Epidermal melanocyte (primary cell): ENCODE measurements around the gene LRRC42.
"Not testable (repeated sequence)": the region's sequence is repeated elsewhere in the genome, so short reads cannot be mapped to it uniquely, and the experiment has no call there.

Experiments
- DNase-seq: peaks from one replicate; pipeline ENCODE4 v3.0.0; 2011; ENCODE audit warnings: low spot score; ENCODE audit not compliant: insufficient read length

LRRC42 gene

GRCh38 chr1:53967409-53968124, 21.4 kb downstream of the LRRC42 start:
- DNase-seq: no peak

- DNase-seq: no peak
Observed at GRCh38 chr1:53968125-53968513, 22.0 kb downstream of the LRRC42 start.

- DNase-seq: not testable (repeated sequence)
Observed at GRCh38 chr1:53969323-53969722, 23.2 kb downstream of the LRRC42 start.

DNA sequence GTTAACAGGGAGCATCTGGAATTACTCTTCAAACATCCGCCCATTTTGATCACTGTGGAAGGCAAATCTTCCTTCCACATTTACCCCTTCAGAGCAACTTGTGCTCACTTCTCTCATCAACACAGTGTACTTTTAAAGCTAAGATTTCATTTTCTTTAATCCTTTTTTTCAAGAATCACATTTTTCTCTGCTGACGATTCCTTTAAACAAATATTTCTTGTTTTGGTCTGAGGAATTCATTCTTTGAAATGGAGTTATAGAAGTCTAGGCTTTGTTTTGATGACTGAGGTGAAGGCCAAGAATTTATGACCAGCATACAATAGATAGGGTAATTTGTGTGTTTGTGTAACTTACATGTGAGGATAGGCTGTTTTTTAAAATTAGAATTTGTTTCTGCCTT, 25.6 kb downstream of the LRRC42 start:
- no peak for DNase-seq

- no peak for DNase-seq
Observed at GRCh38 chr1:53975861-53976260, 29.7 kb downstream of the LRRC42 start.

GRCh38 chr1:53979712-53980450, 33.7 kb downstream of the LRRC42 start:
- no peak for DNase-seq

GRCh38 chr1:53981220-53981619, 35.1 kb downstream of the LRRC42 start:
- no peak for DNase-seq

DNA sequence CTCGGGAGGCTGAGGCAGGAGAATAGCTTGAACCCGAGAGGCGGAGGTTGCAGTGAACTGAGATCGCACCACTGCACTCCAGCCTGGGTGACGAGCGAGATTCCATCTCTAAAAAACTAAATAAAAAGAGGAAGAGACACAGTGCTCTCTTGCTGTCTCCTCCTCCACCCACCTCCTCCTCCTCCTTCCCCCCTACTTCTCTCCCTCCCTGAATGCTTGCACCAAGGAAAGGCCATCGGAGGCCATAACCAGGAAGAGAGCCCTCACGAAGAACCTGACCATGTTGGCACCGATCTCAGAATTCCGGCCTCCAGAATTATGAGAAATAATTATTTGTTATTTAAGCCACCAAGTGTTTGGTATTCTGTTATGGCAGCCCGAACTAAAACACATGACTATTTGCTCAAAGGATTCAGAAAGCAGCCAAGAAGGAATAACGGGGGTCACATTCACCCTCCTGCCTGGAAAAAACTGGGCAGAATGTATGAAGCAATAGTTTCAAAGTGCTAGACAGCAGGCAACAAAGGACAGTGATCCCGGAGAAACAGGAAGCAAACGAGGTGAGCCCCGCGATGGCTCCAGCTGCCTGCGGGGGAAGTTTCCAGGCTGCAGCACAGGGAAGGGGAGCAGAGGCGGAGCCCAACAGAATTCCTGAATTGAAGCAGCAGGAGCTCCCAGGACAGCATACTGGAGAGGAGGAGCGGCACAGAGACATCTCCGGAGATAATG, 36.0 kb downstream of the LRRC42 start:
- peak; percentile 50 for DNase-seq

- DNase-seq: peak; percentile 64
Observed at GRCh38 chr1:53982763-53983104, 36.6 kb downstream of the LRRC42 start.

DNA sequence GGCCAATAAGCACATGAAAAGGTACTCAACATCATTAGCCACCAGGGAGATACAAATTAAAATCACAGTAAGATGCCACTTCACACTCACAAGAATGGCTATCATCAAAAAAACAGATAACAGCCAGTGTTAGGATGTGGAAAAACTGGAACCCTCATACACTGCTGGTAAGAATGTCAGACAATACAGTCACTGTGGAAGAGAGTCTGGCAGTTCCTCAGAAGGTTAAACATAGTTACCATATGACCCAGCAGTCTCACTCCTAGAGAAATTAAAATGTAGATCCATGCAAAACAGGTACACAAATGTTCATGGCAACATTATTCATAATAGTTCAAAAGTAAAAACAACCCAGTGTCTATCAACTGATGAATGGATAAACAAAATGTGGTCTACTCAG, 38.6 kb downstream of the LRRC42 start:
- DNase-seq: no peak

GRCh38 chr1:53986458-53986857, 40.3 kb downstream of the LRRC42 start:
- no peak for DNase-seq

GRCh38 chr1:53987880-53988279, 41.7 kb downstream of the LRRC42 start:
- no peak for DNase-seq

DNA sequence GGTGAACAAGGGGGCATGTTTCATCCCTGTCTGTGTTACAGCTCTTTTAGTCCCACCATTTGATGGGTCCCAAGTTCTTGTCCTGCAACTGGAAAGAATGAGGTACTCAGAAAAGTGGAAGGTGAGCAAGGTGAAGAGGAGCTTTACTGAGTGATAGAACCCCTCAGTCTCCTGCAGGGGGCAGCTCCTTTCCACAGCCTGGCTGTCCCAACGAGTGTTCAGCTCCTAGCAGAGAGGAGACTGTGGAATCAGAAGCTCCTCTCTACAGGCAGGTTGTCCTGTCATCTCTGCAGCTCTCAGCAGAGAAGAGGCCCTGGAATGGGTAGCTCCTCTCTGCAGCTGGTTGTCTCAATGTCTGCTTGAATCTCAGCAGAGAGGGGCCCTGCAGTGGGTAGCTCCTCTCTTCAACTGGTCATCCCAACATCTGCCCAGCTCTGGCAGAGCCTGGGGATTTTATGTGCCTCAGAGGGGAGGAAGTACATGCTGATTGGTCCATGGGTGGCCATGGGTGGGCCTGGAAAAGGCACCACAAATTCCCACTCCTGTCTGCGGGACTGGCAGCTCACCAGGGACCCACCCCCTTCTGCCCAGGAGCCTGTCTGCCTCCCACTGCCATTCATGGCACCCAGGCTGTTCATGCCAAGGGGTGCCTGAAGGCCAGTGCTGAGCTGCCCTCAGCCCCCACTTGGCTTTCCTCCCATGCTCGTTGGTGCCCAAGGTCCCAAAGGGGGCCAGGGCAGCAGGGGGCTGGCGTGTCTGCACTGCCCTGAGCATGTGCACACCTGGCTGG, 46.1 kb downstream of the LRRC42 start:
- DNase-seq: no peak

- not testable (repeated sequence) for DNase-seq
Observed at GRCh38 chr1:53994516-53994915, 48.4 kb downstream of the LRRC42 start.

- no peak for DNase-seq
Observed at GRCh38 chr1:53995683-53996082, 49.5 kb downstream of the LRRC42 start.

GRCh38 chr1:53998223-53998622, 52.1 kb downstream of the LRRC42 start:
- DNase-seq: no peak

DNA sequence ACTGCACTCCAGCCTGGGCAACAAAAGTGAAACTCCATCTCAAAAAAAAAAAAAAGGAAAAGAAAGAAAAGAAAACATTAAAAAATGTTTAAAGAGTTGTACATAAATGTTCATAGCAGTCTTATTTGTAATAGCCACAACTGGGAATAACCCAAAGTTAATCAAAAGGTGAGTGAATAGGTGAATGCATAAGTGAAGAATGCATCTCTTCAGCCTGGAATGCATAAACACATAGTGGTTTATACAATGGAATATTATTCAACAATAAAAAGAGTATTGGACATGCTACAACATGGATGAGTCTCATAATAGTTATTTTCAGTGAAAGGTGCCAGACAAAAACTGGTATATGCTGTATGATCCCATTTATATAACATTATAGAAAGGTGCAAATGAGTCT, 53.8 kb downstream of the LRRC42 start:
- no peak for DNase-seq

DNA sequence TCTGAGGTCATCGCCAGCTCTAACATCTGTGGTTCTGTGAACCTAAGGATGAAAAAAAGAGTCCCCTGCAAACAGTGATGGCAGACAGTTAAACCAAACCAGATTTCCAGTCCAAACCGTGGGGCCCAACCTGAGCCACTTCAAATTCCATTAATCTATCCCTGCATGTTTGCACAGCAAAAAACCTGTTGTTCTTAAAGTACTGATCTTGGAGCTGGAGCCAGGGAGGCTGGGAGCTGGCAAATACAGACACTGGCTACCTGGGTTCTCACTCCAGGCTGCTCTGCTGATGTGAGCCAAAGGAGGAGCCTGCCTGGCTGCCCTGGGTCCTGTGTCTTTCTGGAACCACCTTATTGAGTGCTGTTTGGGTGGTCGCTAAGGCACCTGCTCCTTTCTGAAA, 55.4 kb downstream of the LRRC42 start:
- DNase-seq: no peak

- no peak for DNase-seq
Observed at GRCh38 chr1:54002544-54003248, 56.5 kb downstream of the LRRC42 start.

DNA sequence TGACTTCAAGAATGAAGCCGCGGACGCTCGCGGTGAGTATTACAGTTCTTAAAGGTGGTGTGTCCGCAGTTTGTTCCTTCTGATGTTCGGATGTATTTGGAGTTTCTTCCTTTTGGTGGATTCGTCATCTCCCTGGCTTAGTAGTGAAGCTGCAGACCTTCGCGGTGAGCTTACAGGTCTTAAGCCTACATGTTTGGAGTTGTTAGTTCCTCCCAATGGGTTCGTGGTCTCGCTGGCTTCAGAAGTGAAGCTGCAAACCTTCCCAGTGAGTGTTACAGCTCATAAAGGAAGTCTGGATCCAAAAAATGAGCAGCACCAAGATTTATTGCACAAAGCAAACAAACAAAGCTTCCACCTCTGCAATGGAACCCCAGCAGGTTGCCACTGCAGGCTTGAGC, 57.1 kb downstream of the LRRC42 start:
- DNase-seq: no peak
